Neural progenitor cell (in vitro differentiated cells): ENCODE results near the gene CRACDL. TPM values are rescaled to one million over a fixed set of nuclear protein-coding genes. Genes with fewer than 3 reads are reported as not detected.
A peak's percentile ranks its signal among the peaks of the same experiment; 100 is the strongest.
"Not testable (repeated sequence)": the region's sequence is repeated elsewhere in the genome, so short reads cannot be mapped to it uniquely, and the experiment has no call there.

Source experiments
- DNase-seq: peaks from one replicate; pipeline ENCODE4 v3.0.0-alpha.2; 2016; ENCODE audit warnings: low spot score
- H2AFZ ChIP-seq: fragments of 200-600 bp; sonication (generic); replicated peaks from 2 replicates; pipeline ENCODE4 v1.6.1; 2016; ENCODE audit warnings: antibody characterized with exemption
- H3F3A ChIP-seq: fragments of 200-600 bp; sonication (generic); 2 replicates; pipeline ENCODE4 v1.6.1; 2016; ENCODE audit warnings: antibody characterized with exemption, low read depth
- H3K27ac ChIP-seq: fragments of 200-600 bp; sonication (generic); 2 replicates; pipeline ENCODE4 v1.5.1; 2016; ENCODE audit warnings: mild to moderate bottlenecking
- H3K27me3 ChIP-seq: fragments of 200-600 bp; sonication (generic); 2 replicates; pipeline ENCODE4 v1.6.1; 2016; ENCODE audit warnings: mild to moderate bottlenecking, moderate library complexity
- H3K36me3 ChIP-seq: fragments of 200-600 bp; sonication (generic); 2 replicates; pipeline ENCODE4 v1.5.1; 2016
- H3K4me1 ChIP-seq: fragments of 200-600 bp; sonication (generic); 2 replicates; pipeline ENCODE4 v1.6.1; 2016; ENCODE audit warnings: mixed run types
- H3K4me2 ChIP-seq: fragments of 200-600 bp; sonication (generic); 2 replicates; pipeline ENCODE4 v1.6.1; 2016
- H3K4me3 ChIP-seq: fragments of 200-600 bp; sonication (generic); 2 replicates; pipeline ENCODE4 v1.5.1; 2016
- H3K79me2 ChIP-seq: fragments of 200-600 bp; sonication (generic); 2 replicates; pipeline ENCODE4 v1.6.1; 2016; ENCODE audit warnings: low read depth
- H3K9ac ChIP-seq: fragments of 200-600 bp; sonication (generic); 2 replicates; pipeline ENCODE4 v1.6.1; 2016
- H3K9me3 ChIP-seq: fragments of 200-600 bp; sonication (generic); 2 replicates; pipeline ENCODE4 v1.5.1; 2016; ENCODE audit warnings: low read depth
- H4K20me1 ChIP-seq: fragments of 200-600 bp; sonication (generic); 2 replicates; pipeline ENCODE4 v1.6.1; 2016; ENCODE audit warnings: low read depth
- H3K27ac Mint-ChIP-seq: 3 replicates; pipeline ENCODE4 v1.8.0; 2021; ENCODE audit warnings: mixed read lengths
- H3K27me3 Mint-ChIP-seq: 2 replicates; pipeline ENCODE4 v1.8.0; 2022; ENCODE audit warnings: low read depth, mild to moderate bottlenecking, inconsistent platforms, moderate library complexity, mixed read lengths; ENCODE audit not compliant: insufficient read depth
- H3K36me3 Mint-ChIP-seq: 3 replicates; pipeline ENCODE4 v1.8.0; 2021; ENCODE audit warnings: mixed read lengths
- H3K4me1 Mint-ChIP-seq: 3 replicates; pipeline ENCODE4 v1.8.0; 2021; ENCODE audit warnings: mixed read lengths
- H3K4me3 Mint-ChIP-seq: 3 replicates; pipeline ENCODE4 v1.8.0; 2021; ENCODE audit warnings: mild to moderate bottlenecking, moderate library complexity, mixed read lengths
- H3K9me3 Mint-ChIP-seq: 3 replicates; pipeline ENCODE4 v1.8.0; 2020; ENCODE audit warnings: mixed read lengths
- EZH2 ChIP-seq: fragments of 200-600 bp; sonication (generic); IDR thresholded peaks from 2 replicates; pipeline ENCODE4 v1.6.1; 2017; ENCODE audit warnings: antibody characterized with exemption, mild to moderate bottlenecking, moderate library complexity
- EZH2phosphoT487 ChIP-seq: fragments of 200-600 bp; sonication (generic); IDR thresholded peaks from 2 replicates; pipeline ENCODE4 v1.6.1; 2017; ENCODE audit warnings: antibody characterized with exemption
- total RNA-seq: library from RNA; depleted of rRNA; stranded (reverse); fragments of >200 nt; gene quantifications from 2 replicates; pipeline ENCODE4 v1.2.3, GENCODE V29; 2015; ENCODE audit warnings: low replicate concordance
- TF ChIP-seq, protein P1 (sequence below): fragments of 200-600 bp; sonication (generic); IDR thresholded peaks from 2 replicates; pipeline ENCODE4 v1.5.1; 2017; ENCODE audit warnings: antibody characterized with exemption, mild to moderate bottlenecking

Gene CRACDL
- total RNA-seq, 1 donor from 2014 or later: 0.07 TPM

DNA sequence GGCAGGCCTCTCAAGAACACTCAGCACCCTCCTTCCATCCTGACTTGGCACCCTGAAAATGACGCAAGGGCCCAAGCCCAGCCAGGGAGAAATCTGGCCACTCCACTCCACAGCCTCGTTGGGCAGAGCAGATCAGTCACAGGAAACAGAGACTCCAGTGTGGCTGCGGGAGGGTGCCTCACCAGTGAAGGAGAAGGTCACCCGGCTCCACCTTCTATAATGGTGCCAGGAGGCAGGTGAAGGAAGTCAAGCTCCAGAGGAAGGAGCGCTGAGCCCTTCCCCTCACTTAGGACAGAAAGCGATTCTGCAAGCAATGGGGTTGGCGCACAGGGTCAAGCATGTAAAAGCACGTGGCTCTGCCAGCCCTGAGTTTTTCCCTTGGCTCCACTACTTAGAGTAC lies 35.3 kb downstream of the CRACDL start:
- Histone ChIP-seq H3K79me2 (no peaks in the 10 kb centered on the region), H3K27ac (no peak overlapping the region), H3K9ac (no peak overlapping the region), H3K27me3 (no peaks in the 10 kb centered on the region), H3K9me3 (no peaks in the 10 kb centered on the region), H4K20me1 (no peaks in the 10 kb centered on the region), H3K4me1 (no peaks in the 10 kb centered on the region), H3F3A (no peaks in the 10 kb centered on the region), H2AFZ (no peak overlapping the region), H3K4me3 (no peak overlapping the region), H3K36me3 (no peaks in the 10 kb centered on the region), H3K4me2 (no peak overlapping the region)
- Mint-ChIP-seq H3K4me3 (no peak overlapping the region), H3K9me3 (peaks cover 5% of the 10 kb centered on the region), H3K4me1 (peaks cover 34% of the 10 kb centered on the region), H3K27me3 (peaks cover 4% of the 10 kb centered on the region), H3K36me3 (no peaks in the 10 kb centered on the region), H3K27ac (no peak overlapping the region)
- no peak for DNase-seq
- no peak for TF ChIP-seq EZH2
- no peak for TF ChIP-seq EZH2phosphoT487
- TF ChIP-seq, protein P1, sequence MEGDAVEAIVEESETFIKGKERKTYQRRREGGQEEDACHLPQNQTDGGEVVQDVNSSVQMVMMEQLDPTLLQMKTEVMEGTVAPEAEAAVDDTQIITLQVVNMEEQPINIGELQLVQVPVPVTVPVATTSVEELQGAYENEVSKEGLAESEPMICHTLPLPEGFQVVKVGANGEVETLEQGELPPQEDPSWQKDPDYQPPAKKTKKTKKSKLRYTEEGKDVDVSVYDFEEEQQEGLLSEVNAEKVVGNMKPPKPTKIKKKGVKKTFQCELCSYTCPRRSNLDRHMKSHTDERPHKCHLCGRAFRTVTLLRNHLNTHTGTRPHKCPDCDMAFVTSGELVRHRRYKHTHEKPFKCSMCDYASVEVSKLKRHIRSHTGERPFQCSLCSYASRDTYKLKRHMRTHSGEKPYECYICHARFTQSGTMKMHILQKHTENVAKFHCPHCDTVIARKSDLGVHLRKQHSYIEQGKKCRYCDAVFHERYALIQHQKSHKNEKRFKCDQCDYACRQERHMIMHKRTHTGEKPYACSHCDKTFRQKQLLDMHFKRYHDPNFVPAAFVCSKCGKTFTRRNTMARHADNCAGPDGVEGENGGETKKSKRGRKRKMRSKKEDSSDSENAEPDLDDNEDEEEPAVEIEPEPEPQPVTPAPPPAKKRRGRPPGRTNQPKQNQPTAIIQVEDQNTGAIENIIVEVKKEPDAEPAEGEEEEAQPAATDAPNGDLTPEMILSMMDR: no peak

DNA sequence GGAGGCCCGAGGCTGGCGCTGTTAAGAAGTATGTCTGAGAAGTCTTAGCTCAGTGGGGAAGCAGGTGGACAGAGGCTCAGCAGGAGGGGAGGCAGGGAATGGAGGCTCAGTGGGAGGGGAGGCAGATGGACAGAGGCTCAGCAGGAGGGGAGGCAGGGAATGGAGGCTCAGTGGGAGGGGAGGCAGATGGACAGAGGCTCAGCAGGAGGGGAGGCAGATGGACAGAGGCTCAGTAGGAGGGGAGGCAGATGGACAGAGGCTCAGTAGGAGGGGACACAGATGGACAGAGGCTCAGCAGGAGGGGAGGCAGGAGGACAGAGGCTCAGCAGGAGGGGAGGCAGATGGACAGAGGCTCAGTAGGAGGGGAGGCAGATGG lies 36.3 kb downstream of the CRACDL start:
- H3K27me3 Mint-ChIP-seq, H3K27me3 ChIP-seq, H3K36me3 Mint-ChIP-seq, H3K4me3 ChIP-seq, H3K9me3 ChIP-seq, H3K79me2 ChIP-seq, H3K4me1 ChIP-seq, H3K9ac ChIP-seq, H3K27ac ChIP-seq, H3K4me2 ChIP-seq, H3F3A ChIP-seq, DNase-seq, H2AFZ ChIP-seq, H4K20me1 ChIP-seq, H3K36me3 ChIP-seq, H3K9me3 Mint-ChIP-seq: not testable (repeated sequence)
- Mint-ChIP-seq H3K4me3 (peak overlapping the region; percentile 40), H3K4me1 (peaks cover 36% of the 10 kb centered on the region), H3K27ac (peak overlapping the region; percentile 12)

DNA sequence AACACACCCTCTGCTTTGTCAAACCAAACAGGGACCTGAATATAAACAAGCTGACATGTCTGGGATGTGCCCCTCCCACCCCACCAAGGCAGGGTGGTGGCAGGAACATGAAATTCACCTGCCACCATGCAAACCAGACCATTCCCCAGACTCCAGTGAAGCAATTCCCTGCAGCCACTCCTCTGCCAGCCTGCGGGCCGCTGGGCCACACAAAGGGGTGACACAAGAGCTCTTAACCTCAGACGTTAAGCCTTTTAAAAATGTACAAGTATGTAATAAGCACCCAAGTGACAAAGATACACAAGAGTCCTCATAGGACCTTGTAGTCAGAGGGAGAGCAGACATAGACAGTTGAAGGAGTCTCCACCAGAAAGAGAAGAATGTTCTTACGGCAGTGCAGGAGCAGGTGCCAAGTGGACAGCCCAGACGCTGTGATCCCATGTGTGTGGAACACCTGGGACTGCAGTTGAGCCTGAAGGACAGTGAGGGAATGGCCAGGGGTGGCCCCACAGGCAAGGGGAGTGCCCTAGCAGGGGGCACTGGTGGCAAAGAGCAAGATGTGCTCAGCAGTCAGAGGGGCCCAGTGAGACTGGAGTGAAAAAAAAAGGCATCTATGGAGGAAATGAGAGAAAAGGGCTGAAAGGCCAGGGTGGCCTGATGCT lies 36.9 kb downstream of the CRACDL start:
- peaks cover 4% of the 10 kb centered on the region for H3K27me3 Mint-ChIP-seq
- Histone ChIP-seq H3K36me3 (no peaks in the 10 kb centered on the region), H4K20me1 (no peaks in the 10 kb centered on the region), H3K9ac (no peak overlapping the region), H3K27ac (no peak overlapping the region), H2AFZ (no peak overlapping the region), H3K9me3 (no peaks in the 10 kb centered on the region), H3F3A (no peaks in the 10 kb centered on the region), H3K4me2 (no peak overlapping the region), H3K4me1 (no peaks in the 10 kb centered on the region), H3K27me3 (no peaks in the 10 kb centered on the region), H3K79me2 (no peaks in the 10 kb centered on the region), H3K4me3 (no peak overlapping the region)
- H3K4me3 Mint-ChIP-seq: peak overlapping the region; percentile 40
- H3K4me1 Mint-ChIP-seq: peaks cover 31% of the 10 kb centered on the region
- no peaks in the 10 kb centered on the region for H3K36me3 Mint-ChIP-seq
- H3K9me3 Mint-ChIP-seq: peaks cover 5% of the 10 kb centered on the region
- no peak for TF ChIP-seq EZH2
- TF ChIP-seq, protein P1: no peak
- no peak for TF ChIP-seq EZH2phosphoT487
- H3K27ac Mint-ChIP-seq: peak overlapping the region; percentile 12
- DNase-seq: no peak

DNA sequence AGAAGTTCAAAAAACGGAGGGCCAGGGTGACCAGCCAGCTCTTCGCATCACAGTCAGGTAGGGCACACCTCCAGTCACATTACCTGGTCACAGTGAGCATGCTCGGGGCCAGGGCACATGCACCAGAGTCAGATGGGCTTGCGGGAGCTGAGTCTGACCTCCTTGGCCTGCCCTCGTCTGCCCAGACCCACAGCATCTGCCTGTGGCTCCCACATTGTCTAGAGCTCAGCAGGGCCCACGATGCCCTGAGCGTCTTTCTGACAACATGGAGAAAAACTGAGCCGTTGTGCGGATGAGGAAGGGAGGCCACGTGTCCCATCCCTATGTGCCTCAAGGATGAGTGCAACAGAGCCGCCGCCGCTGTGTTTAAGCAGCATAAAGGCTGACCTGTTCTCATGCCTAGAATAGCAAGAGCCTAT lies 37.6 kb downstream of the CRACDL start:
- H3K27me3 Mint-ChIP-seq: peaks cover 4% of the 10 kb centered on the region
- H4K20me1 ChIP-seq: no peaks in the 10 kb centered on the region
- H3K4me3 ChIP-seq: no peak overlapping the region
- H3K79me2 ChIP-seq: no peaks in the 10 kb centered on the region
- DNase-seq: no peak
- H3K27ac ChIP-seq: no peak overlapping the region
- peaks cover 25% of the 10 kb centered on the region for H3K4me1 Mint-ChIP-seq
- no peaks in the 10 kb centered on the region for H3K27me3 ChIP-seq
- H3K4me2 ChIP-seq: no peak overlapping the region
- no peaks in the 10 kb centered on the region for H3K36me3 ChIP-seq
- H2AFZ ChIP-seq: no peak overlapping the region
- no peak overlapping the region for H3K9ac ChIP-seq
- H3K9me3 ChIP-seq: no peaks in the 10 kb centered on the region
- H3K27ac Mint-ChIP-seq: no peak overlapping the region
- H3K4me3 Mint-ChIP-seq: no peak overlapping the region
- TF ChIP-seq, protein P1: no peak
- TF ChIP-seq EZH2 (no peak), EZH2phosphoT487 (no peak)
- H3K36me3 Mint-ChIP-seq: no peaks in the 10 kb centered on the region
- H3K9me3 Mint-ChIP-seq: peaks cover 7% of the 10 kb centered on the region
- H3K4me1 ChIP-seq: no peaks in the 10 kb centered on the region
- H3F3A ChIP-seq: no peaks in the 10 kb centered on the region
